ENCODE data around the gene F11R.
"Not testable (repeated sequence)": the region's sequence is repeated elsewhere in the genome, so short reads cannot be mapped to it uniquely, and the experiment has no call there.

F11R gene

DNA sequence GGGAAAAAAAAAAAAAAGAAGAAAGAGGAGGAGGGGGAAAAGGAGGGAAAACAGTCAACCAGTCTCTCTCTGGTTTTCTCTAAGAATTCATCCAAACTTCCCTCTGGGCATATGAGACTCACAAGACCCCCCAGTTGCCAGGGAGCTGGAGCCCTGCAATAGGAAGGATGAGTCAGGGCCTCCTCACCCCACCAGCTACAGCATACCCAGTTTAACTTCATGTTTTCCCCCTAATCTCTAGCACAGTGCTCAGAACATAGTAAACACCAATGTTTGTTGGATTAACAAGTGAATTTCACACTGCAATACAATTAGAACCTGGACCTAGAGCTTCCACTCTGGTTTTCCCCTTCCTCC is 7.8 kb downstream of the F11R start:
- DNase-seq (ENCODE audit: low read depth in 2 of 2), result no peak

DNA sequence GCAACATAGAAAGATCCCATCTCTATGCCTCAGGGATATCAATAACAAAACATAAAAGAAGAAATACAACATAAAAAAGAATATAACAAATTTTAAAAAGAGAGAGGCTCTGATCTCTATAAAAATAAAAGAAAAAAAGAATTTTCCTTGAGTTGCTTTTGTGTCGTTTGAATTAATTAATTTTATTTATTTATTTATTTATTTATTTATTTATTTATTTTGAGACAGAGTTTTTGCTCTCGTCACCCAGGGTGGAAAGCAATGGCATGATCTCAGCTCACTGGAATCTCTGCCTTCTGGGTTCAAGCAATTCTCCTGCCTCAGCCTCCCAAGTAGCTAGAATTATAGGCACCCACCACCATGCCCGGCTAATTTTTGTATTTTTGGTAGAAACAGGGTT is 8.5 kb downstream of the F11R start:
- no peak for DNase-seq (ENCODE audit: low read depth in 2 of 2)

DNA sequence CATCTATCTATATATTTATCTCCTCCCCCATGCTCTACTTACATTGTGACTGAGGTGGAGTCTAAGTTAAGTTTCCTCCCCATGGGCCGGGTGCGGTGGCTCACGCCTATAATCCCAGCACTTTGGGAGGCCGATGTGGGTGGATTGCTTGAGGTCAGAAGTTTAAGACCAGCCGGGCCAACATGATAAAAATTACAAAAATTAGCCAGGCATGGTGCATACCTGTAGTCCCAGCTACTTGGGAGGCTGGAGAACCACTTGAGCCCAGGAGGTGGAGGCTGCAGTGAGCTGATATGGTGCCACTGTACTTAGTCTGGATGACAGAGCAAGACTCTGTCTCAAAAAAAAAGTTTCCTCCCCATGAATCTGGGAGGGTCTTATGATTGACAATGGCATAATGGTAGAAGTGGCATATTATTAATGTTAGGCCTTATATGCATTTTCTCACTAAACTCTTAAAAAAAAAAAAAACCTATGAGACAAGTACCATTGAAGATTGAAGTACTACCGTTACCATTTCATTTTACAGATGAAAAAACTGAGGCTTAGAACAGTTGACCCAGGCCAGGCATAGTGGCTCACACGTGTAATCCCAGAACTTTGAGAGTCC is 11.2 kb downstream of the F11R start:
- DNase-seq (ENCODE audit: low read depth in 2 of 2), result no peak

DNA sequence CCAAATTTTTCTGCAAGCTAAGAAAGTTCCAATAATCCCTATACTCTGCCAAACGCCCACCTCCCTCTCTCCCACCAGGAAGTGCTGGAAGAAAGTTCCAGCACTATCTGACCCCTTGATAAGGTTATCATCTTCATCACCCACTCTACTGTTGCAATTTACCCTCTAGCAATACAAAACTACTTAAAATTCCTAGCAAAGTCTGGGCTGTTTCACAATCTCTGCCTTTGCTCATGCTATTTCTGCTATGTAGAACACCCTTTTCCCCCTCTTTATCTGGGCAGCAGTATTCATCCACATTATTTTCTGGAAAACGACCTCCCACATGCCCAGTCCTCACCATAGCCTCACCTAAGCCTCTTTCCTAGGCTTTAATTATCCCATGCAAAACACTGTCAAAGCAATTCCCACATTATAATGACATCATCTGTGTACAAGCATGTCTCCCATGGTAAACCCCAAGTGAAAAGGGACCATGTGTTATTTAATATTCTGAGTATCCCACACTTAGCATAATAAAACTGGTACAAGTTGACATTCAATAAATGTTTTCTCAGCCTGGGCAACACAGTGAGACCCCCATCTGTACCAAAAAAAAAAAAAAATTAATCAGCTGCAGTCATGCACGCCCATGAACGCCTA is 12.0 kb downstream of the F11R start:
- no peak for DNase-seq (ENCODE audit: low read depth in 2 of 2)

DNA sequence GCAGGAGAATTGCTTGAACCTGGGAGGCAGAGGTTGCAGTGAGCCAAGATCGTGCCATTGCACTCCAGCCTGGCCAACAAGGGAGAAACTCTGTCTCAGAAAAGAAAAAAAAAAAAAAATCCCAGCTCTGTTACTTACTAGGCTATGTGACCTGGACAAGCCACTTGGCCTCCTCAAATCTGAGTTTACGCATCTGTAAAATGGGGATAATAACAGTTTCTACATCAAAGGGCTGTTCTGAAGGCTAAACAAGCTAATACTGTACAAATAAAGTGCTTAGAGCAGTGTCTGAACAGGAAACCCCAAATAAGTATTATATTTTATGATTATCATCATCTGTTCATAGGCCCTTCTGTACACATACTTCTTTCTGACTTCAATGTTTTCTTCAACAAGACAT is 13.6 kb downstream of the F11R start:
- DNase-seq (ENCODE audit: low read depth in 2 of 2), result no peak

DNA sequence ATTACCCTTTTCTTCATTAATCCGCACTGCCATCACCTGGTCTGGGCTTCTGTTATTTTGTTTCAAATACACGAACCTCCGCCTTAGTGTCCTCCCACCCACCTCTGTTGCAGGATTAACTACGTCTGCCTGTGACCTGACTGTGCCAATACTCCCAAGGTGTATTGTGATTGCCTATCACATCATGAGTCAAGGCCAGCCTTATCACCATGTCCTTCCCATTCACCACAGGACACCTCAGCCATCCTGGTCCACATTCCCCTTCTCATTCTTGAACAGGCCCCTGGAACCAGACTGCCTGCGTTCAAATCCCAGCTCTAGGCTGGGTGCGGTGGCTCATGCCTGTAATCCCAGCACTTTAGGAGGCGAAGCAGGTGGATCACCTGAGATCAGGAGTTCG is 14.4 kb downstream of the F11R start:
- DNase-seq (ENCODE audit: low read depth in 2 of 2), result no peak

DNA sequence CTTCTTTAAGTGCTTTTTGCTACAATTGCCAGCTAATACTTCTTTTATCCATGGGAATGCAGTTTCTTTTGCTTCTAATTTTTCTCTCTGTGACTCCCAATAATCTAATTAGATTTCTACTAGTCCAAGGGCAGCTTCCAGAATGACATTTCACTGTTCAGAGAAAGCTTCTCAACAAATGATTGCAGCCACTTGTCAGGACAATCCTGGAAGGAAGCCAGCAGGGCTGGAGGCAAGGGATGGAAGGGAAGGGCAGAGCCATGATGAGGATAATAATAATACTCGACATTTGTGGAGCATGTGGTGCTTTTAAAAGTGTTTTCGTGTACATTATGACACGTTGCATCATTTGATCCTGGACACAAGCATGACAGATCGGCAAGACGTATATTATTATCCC is 19.4 kb downstream of the F11R start:
- DNase-seq (ENCODE audit: low read depth in 2 of 2), result no peak

DNA sequence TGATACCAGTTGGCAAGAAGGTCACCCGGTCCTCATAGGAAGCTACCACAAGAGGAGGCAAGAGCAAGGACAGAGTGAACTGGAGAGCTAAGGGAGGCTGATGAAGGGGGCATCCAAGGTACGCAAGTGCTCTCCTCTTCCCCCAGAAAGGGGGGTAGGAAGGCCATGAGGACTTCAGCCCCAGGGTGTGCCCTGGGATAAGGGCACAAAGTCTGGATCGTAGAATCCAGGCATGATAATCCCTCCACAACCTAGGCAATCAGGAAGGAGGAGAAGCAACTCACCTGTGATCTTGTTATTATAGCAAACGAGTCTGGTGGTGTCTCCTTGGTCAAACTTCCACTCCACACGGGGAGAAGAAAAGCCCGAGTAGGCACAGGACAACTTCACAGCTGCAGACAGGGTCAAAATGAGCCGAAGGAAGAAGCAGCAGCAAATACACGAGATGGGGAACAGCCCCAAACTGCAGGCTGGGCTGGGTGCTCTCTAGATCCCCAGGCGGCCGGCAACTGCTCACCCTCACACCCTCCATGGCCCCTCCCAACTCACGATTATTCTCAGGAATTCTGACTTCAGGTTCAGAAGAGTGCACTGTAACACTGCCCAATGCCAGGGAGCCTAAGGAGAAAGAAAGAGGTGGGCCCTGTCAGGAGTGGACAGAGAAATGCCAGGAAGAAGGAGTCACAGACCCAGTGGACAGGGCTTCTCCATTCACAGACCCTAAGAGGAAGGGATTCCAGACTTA is 20.0 kb downstream of the F11R start:
- no peak for DNase-seq (ENCODE audit: low read depth in 2 of 2)

DNA sequence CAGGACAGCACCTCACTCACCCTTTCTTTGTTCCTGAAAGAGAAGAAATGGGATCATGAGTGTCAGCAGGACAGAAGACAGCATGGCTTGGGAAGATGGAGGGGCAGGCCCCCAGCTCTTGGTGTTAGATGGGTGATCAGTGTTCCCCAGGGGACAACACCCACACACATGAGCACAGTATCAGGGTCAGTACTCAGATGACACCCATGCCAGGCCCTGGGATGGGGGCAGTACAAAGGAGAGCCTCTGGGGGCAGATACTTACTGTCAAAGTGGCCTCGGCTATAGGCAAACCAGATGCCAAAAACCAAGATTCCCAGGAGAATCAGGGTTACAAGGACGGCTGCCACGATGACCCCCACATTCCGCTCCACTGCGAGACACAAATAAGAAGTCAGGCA is 21.6 kb downstream of the F11R start:
- DNase-seq (ENCODE audit: low read depth in 2 of 2), result no peak

DNA sequence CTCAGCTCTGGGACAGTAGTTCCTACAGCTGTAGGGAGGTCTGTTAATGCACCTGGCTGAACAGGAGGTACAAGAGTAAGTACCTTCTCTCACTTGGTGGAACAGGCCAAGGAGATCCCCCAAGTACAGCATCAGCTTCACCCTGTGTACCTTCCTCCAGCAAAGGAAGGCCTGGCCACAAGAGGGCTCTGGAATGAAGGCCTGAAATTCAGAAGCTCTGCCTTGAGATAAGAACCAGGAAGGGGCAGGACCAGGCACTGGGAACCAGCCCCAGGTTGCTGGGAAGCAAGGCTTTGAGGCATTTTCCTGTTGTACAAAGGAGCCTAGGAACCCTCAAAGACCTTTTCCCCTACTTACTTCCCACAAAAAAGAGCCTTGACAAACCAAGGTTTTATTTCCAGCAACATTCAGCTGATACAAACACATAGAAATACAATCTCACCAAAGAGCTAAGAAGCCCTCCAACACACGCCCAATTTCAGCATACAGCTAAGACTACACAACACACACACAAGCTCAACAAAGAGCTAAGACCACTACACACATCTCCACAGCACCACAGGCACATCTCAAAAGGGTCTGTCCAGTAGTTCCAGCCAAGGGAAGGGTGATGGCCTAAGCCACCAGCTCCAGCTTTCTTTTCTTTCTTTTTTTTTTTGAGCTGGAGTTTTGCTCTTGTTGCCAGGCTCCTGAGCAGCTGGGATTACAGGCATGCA is 23.5 kb downstream of the F11R start:
- DNase-seq (ENCODE audit: low read depth in 2 of 2), result peak; percentile 20 to 27

DNA sequence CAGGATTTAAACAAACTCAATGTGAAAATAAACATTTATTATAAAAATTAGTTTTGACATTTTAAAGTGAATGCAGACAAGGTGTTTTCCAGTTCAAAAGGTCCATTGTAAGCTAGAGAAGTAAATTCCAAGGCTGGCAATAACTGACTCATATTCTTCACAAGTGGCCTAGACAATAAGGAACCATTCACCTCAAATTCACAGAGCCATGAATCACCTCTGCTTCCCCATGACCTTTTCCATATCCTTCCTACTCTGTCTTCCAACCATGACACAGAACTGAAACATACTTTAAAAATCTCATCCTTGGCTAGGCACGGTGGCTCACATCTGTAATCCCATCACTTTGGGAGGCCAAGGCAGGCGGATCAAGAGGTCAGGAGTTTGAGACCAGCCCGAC is 24.8 kb downstream of the F11R start:
- DNase-seq (ENCODE audit: low read depth in 2 of 2), result no peak

DNA sequence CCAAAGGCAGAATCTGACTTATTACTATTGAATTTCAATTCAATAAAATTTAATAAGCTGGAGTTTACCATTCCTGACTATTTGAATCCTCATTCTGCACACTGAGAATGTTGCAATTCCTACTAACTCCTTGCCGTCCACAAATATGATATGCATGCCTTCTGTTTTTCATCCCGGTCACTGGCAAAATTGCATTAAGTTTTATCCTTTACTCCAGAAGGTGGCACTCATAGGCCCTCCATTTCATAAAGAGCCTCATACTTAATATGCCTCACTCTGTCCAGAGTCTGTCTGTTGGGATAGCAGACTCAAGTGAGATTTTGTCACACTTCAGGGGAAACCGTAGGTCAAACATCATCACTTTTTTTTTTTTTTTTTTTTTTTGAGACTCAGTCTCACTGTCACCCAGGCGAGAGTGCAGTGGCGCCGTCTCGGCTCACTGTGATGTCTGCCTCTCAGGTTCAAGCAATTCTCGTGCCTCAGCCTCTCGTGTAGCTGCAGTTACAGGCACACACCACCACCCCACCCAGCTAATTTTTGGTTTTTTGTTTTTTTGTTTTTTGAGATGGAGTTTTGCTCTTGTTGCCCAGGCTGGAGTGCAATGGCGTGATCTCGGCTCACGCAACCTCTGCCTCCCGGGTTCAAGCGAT is 27.3 kb downstream of the F11R start:
- DNase-seq (ENCODE audit: low read depth in 2 of 2), result peak; percentile 41 to 44

DNA sequence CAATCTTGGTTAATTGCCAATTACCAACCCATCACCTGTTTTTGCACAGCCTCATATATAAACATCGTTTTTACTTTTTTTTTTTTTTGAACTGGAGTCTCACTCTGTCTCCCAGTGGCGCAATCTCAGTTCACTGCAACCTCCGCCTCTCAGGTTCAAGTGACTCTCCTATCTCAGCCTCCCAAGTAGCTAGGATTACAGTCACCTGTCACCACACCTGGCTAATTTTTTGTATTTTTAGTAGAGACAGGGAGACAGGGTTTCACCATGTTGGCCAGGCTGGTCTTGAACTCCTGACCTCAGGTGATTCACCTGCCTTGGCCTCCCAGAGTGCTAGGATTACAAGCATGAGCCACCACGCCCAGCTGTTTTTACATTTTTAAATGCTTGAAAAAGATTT is 28.9 kb downstream of the F11R start:
- DNase-seq (ENCODE audit: low read depth in 2 of 2), result not testable (repeated sequence)

DNA sequence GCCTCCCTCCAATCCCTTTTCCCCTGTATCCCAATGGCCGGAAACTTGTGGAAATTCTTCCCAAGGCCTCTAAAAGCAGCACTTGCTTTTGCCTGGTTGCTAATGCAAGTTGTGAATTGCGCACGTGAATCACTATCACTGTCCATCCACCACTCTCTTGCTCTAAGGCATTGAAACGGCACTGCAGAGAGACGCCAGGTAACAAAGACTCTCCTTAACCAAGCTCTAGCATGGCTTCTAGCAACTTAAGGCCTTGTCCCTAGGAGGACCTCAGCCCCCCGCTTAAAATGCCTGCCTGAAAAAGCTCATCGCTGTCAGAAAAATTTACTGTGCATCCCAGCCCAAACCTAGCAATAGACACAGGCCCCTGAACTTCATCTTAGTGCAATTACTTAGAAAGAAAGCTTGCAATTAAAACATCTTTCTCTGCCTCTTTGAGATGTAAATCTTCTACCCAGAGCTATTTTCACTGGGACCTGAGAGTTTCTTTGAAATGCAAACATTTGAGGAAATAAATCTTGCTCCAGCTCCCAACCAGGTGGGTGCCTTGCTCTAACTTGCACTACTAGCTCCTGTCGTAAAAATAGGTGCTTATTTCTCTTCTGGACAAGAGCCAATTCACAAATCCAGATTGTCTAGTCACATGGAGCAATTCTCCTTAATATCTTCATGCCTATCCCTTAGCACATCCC is 33.4 kb downstream of the F11R start:
- DNase-seq (ENCODE audit: low read depth in 2 of 2), result no peak

DNA sequence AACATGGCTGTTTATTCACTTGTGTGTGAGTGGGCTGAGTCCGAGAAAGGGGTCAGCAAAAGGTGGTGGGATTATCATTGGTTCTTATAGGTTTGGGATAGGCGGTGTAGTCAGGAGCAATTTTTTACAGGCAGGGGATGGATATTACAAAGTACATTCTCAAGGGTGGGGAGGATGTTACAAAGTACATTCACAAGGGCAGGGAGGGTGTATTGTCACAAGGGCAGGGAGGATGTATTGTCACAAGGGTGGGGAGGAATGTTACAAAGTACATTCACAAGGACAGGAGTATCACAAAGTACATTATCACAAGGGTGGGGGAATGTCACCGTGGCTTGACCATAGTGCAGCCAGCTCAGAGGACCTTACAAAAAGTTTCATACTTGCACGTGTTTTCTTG is 35.2 kb downstream of the F11R start:
- DNase-seq (ENCODE audit: low read depth in 2 of 2), result no peak

DNA sequence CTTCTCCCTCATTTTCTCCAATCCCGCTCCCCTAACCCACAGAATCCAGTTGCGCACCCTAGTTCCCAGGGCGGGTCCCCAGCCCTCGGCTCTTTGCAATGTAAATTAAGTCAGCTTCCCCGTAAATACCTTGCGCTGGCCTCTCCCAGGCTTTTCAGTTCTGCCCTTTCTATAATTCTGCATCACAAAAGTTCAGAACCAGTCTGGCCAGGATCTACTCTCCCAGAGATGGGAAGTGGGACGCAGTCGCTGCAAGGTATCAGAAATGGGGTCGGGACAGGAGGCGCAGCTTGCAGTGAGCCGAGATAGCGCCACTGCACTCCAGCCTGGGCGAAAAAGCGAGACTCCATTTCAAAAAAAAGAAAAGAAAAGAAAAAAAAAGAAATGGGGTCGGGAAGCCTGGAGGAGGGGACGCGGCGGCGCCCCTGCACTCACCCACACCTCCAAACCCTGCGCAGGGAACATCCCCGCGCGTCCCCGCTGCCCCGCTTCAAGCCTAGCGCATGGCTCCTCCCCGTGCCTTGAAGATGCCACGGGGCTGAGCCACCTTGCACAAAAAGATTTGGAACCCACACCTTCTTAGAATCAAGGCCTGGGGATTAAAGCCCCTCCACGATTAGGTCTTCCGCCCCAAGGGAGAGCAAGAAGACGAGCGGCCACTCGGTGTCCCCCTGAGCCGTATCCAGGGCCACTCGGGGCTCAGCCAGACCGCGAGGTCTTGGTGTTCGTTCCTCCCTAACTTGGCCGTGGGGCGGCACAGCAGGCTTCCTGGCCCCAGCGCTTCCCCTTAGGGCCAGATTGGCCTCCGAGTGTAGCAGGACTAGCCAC is 39.2 kb downstream of the F11R start:
- no peak for DNase-seq (ENCODE audit: low read depth in 2 of 2)

DNA sequence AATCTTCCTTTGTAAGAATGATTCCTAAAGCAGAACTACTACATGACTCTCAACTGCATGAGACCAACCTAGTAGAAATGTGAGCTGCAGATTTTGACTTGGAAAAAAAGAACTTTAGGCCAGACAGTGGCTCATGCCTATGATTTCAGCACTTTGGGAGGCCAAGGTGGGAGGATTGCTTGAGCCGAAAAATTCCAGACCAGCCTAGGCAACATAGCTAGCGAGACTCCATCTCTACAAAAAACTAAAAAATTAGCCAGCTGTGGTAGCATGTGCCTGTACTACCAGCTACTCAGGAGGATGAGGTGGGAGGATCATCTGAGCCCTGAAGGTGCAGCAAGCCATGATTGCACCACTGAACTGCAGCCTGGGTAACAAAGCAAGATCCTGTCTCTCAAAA is 41.7 kb downstream of the F11R start:
- DNase-seq (ENCODE audit: low read depth in 2 of 2), result no peak

DNA sequence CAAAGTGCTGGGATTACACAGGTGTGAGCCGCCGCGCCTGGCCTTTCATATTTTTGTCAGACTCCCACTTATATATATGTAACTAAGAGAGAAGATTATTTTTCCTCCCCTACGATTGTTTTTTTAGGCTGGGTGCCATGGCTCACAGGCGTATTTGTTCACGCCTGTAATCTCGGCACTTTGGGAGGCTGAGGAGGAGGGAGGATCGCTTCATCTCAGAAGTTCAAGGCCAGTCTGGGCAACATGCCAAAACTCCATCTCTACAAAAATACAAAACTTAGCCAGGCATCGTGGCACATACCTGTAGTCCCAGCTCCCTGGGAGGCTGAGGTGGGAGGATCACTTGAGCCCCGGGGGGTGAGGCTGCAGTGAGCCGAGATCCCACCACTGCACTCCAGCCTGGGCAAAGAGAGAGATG is 42.4 kb downstream of the F11R start:
- DNase-seq (ENCODE audit: low read depth in 2 of 2), result no peak

DNA sequence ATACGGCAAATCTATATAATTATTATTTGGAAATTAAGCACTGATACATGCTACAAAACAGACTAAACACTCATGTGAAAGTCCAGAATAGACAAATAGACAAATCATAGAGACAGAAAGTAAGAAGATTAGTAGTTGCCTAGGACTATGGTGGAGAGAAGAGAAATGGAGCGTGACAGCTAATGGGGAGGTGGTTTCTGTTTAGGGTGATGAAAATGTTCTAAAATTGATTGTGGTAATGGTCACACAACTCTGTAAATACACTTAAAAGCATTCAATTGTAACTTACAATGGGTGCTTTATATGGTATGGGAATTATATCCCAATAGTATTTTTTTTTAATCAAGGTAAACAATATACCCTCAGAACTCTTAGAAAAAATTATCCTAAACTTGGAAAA is 45.9 kb downstream of the F11R start:
- DNase-seq (ENCODE audit: low read depth in 2 of 2), result no peak

DNA sequence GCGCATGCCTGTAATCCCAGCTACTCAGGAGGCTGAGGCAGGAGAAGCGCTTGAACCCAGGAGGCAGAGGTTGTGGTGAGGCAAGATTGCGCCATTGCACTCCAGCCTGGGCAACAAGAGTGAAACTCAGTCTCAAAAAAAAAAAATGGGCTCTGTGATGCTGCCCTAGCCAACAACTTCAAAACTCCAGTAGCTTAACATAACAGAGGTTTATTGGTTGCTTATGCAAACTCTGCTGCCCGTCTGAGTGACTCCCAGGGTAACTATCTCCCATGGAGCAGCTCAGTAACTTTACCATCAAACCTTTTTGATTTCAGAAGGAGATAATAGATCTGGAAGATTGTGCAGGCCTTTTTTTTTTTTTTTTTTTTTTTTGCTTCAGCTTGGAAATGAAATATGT is 47.5 kb downstream of the F11R start:
- DNase-seq (ENCODE audit: low read depth in 2 of 2), result no peak

DNA sequence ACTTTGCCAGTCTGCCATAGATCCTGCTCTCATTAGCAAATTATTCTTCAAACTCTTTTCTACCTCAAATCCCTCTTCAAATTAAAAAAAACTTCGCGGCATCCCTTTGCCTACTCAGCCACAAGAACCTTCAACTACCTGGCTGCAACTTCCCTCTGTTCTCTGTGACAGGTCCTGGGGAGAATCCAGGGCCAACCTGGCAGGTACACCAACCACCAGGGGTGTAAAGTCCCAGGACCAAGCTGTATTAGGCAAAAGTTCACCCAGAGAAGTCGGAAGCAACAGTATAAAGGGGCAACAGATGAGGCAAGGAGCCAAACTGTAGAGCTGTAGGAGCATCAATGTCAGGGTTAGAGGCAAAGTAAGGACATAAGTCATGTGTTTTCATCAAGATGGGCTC is 48.0 kb downstream of the F11R start:
- DNase-seq (ENCODE audit: low read depth in 2 of 2), result no peak

Measured in fibroblast of skin of left quadriceps (primary cell).